Tibial artery (tissue), 4 donors: ENCODE data around the gene USP49.
"Not testable (repeated sequence)": the region's sequence is repeated elsewhere in the genome, so short reads cannot be mapped to it uniquely, and the experiment has no call there.

ENCODE experiments used
- DNase-seq, 2 donors: peaks; one replicate each; pipeline ENCODE4 v3.0.0-alpha.2; 2019
- H3K27ac ChIP-seq, 2 donors: fragments of 200-600 bp; sonication (generic) in 1 of 2; 1 replicate in 1 of 2; 2 replicates in 1 of 2; pipeline ENCODE4 v1.5.1; 2018 to 2019; ENCODE audit warnings: mild to moderate bottlenecking in 1 of 2
- H3K27me3 ChIP-seq, 2 donors: fragments of 200-600 bp; sonication (generic) in 1 of 2; one replicate each; pipeline versions ENCODE4 v1.5.1 to v1.6.0; 2016 to 2019
- H3K36me3 ChIP-seq, 3 donors: fragments of 200-600 bp; sonication (generic) in 2 of 3; one replicate each; pipeline ENCODE4 v1.5.1; 2016 to 2019; ENCODE audit warnings: mild to moderate bottlenecking in 2 of 3
- H3K4me1 ChIP-seq, 4 donors: fragments of 200-600 bp; sonication (generic) in 2 of 4; 1 replicate in 3 of 4; 2 replicates in 1 of 4; pipeline ENCODE4 v1.5.1; 2016 to 2019
- H3K4me3 ChIP-seq, 2 donors: fragments of 200-600 bp; sonication (generic) in 1 of 2; 1 replicate in 1 of 2; 2 replicates in 1 of 2; pipeline ENCODE4 v1.5.1; 2018 to 2019; ENCODE audit warnings: mild to moderate bottlenecking in 2 of 2
- H3K9me3 ChIP-seq, 3 donors: fragments of 200-600 bp; sonication (generic) in 1 of 3; one replicate each; pipeline ENCODE4 v1.5.1; 2016 to 2019
- intact Hi-C: fragments of 100-400 bp; cut with DNase I; formaldehyde crosslinking; loops from one replicate; pipeline ENCODE4 v1.15.0; 2023; ENCODE audit warnings: low total_unique reads
- TF ChIP-seq, protein P1 (sequence below), 2 experiments: fragments of 200-600 bp in 1 of 2; fragments of 450-650 bp in 1 of 2; IDR thresholded peaks; one replicate each; pipeline ENCODE4 v1.5.1; 2017 to 2019; ENCODE audit warnings: antibody characterized with exemption in 2 of 2, mild to moderate bottlenecking in 1 of 2, moderate library complexity in 1 of 2

Gene USP49

DNA sequence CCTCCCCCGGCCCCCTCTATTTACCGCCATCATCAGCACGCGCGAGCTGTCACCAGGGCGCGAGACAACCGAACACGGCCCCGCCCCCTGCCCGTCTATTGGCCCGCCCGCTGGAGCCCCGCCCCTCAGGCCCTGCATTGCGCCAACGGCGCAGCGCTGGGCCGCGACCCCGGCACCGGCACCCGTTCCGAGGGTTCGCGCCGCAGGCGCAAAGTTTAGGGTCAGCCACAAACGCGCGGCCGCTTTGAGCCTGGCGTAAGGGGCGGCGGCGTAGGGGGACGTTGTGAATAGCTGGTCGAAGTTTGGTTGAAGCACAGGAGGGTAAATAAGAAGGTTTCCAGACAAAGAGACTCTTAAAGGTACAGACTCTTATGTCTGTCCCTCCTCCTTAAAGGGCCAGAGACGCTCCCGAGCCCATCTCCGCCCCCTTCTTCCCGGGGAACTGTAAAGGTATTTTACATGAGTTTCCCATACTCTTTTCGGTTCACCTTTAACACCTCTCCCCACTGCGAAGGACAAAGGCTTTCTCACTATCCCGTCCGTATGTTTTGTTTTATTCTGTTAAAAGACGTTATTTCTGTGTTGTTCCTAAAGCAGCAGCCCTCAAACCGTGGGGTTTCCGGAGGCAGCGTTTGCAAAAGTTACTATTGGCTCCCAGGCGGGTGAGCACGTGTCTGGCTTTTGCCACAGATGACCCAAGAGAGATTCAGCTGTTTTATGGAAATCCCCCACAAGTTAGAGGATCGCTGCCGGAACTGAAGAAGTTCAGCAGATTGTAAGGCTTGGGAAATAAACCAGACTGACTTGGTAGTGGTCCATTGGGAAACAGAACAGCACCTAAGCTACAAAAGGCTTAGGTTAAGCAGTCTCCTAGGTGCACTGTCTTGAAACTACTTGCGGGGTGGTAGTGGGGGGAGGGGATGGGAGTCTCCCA lies at the start of gene USP49:
USP49 (minus strand) TSS at position 76 of the 934 bp plus-strand sequence. CDS start 88,392 bp downstream, outside the sequence.
- intact Hi-C loops = loop anchor here (5.0 kb wide), 1 partner anchor 103 kb away; no protein-coding TSS in a partner anchor

DNA sequence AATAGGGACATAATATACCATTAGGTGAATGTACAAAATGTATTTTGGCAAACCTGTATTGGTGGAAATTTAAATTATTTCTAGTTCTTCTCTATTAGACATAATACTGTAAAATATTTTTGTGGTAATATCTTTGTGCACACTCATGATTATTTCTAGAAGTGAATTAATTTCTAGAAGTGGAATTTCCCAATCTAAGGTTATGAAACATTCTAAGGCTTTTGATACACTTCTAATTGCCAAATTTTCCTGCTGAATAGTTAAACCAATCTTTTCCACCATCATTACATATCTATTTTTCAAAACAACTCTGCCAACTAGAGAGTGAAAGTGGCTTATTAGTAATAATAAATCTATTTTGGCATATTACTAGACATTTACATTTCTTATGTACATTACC lies 48.3 kb upstream of the USP49 start:
- H3K9me3 ChIP-seq = no peaks in the 10 kb centered on the region
- TF ChIP-seq, protein P1, sequence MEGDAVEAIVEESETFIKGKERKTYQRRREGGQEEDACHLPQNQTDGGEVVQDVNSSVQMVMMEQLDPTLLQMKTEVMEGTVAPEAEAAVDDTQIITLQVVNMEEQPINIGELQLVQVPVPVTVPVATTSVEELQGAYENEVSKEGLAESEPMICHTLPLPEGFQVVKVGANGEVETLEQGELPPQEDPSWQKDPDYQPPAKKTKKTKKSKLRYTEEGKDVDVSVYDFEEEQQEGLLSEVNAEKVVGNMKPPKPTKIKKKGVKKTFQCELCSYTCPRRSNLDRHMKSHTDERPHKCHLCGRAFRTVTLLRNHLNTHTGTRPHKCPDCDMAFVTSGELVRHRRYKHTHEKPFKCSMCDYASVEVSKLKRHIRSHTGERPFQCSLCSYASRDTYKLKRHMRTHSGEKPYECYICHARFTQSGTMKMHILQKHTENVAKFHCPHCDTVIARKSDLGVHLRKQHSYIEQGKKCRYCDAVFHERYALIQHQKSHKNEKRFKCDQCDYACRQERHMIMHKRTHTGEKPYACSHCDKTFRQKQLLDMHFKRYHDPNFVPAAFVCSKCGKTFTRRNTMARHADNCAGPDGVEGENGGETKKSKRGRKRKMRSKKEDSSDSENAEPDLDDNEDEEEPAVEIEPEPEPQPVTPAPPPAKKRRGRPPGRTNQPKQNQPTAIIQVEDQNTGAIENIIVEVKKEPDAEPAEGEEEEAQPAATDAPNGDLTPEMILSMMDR (IDR thresholded peaks at IDR 0.05) = no peak
- H3K4me1 ChIP-seq = peaks cover 0 to 40% (median 24%) of the 10 kb centered on the region in 4 donors
- H3K36me3 ChIP-seq = no peaks in the 10 kb centered on the region
- intact Hi-C loops = no loop called here
- DNase-seq = no peak
- H3K4me3 ChIP-seq = no peak overlapping the region
- H3K27me3 ChIP-seq = no peaks in the 10 kb centered on the region
- no peak overlapping the region for H3K27ac ChIP-seq

More for the DNA sequence above, at the start of gene USP49:
- peak within 1 kb of the TSS; percentile 70 to 87 for H3K4me3 ChIP-seq
- no peaks in the 10 kb centered on the region for H3K27me3 ChIP-seq
- peak; percentile 88 to 92 for DNase-seq
- no peaks in the 10 kb centered on the region for H3K9me3 ChIP-seq
- peaks cover 0 to 22% (median 8%) of the 10 kb centered on the region in 4 donors for H3K4me1 ChIP-seq
- TF ChIP-seq, protein P1 (IDR thresholded peaks at IDR 0.05) = no peak
- peak within 1 kb of the TSS; percentile 75 for H3K27ac ChIP-seq
- H3K36me3 ChIP-seq = peaks cover 0 to 7% (median 0%) of the 10 kb centered on the region in 3 donors

DNA sequence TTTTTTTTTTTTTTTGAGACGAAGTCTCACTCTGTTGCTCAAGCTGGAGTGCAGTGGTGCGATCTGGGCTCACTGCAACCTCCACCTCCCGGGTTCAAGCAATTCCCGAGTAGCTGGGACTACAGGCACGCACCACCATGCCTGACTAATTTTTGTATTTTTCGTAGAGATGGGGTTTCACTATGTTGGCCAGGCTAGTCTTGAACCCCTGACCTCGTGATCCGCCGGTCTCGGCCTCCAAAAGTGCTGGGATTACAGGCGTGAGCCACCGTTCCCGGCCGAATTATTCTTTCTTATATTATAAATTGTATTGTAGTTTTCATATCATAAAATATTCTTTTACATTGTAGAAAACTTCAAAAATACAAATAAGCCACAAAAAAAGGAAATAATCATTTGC lies 47.7 kb upstream of the USP49 start:
- DNase-seq, H3K9me3 ChIP-seq, H3K27ac ChIP-seq, H3K36me3 ChIP-seq, intact Hi-C loops, H3K4me3 ChIP-seq, H3K27me3 ChIP-seq: not testable (repeated sequence)
- H3K4me1 ChIP-seq = peaks cover 0 to 42% (median 24%) of the 10 kb centered on the region in 4 donors

DNA sequence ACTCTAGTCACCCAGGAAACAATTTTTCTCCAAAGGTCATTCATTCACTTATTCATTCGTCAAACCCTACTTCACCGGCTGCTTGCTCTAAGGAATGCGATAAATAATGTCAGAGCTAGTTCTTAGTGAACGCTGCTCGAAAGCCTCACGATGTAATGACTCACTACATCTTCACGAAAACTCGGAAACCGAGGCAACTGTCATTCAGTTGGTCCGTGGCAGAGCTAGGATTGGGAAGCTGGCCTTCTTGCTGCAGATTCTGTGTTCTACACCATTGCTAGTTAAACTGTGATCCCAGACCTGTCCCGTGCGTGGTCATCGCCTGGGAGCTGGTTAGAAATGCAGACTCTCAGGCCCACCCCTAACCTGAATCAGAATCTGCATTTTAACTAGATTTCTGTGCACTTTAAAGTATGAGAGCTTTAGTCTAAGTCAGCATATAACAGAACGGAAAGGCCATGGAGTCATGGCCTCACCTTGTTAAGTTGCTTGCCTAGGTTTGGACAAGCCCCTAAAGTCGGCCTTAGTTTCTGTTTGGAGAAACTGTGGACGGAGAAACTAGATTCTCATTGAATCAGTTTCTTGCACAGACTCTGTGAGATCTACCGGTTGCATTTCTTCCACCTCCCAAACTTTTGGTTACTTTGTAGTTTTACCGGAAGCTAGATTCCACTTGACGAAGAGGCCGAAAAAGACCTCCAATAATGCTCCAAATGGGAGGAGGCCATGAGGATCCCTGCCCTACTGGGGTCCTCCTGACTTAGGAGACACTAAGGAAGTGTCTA lies 47.1 kb upstream of the USP49 start:
- Histone ChIP-seq H3K4me1 (peaks cover 0 to 45% (median 24%) of the 10 kb centered on the region in 4 donors), H3K27ac (peak overlapping the region; percentile 58 to 60), H3K27me3 (no peaks in the 10 kb centered on the region), H3K36me3 (peaks cover 0 to 7% (median 0%) of the 10 kb centered on the region in 3 donors), H3K9me3 (no peaks in the 10 kb centered on the region), H3K4me3 (peak overlapping the region; percentile 77 to 78)
- intact Hi-C loops = no loop called here
- TF ChIP-seq, protein P1 (IDR thresholded peaks at IDR 0.05) = no peak
- no peak for DNase-seq

DNA sequence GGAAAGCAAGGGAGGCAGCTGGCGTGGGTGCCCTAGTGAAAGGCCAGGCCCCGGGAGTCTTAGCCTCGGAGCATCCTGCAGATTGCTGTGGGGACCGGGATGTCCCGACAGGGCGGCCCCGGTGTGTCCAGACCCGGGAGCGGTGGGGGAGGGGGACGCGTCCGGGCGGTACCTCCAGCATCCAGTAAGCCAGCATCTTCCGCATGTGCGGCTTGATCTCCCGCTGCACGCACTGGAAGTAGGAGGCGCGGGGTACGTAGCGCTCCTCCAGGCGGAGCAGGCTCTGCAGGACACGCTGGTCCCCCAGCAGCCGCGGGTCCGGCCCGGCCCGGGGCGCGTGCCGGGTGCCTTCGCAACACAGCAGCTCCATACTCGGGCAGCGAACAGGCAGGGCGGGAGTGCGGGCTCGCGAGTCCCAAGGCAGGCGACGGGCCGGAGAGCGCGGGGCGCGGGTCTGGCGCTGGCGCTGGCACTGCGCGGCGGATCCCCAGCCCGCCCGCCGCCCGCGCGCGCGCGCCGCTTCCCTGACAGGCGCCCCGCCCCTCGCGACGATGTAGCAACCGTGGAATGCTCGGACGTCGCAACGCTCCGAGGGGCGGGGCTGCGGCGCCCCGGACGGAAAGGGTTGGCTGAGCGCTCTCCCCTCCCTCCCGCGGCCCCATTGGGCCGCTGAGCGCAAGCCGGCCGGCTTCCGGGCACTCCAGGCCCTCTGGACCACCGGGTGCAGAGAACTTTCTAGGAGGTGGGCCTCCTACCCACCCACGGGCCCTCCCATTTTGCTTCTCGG lies 46.3 kb upstream of the USP49 start, which contains the start of gene CCND3:
CCND3 (minus strand) TSS at position 529 of the 787 bp plus-strand sequence; CDS start at position 370, 159 bp downstream.
- H3K27ac ChIP-seq = peak within 1 kb of the TSS; percentile 60 to 76
- intact Hi-C loops = loop anchor here (2.0 kb wide), 1 partner anchor 103 kb away; no protein-coding TSS in a partner anchor
- H3K27me3 ChIP-seq = no peaks in the 10 kb centered on the region
- peak; percentile 90 to 92 for DNase-seq
- peaks cover 0 to 53% (median 24%) of the 10 kb centered on the region in 4 donors for H3K4me1 ChIP-seq
- peak within 1 kb of the TSS; percentile 77 to 78 for H3K4me3 ChIP-seq
- H3K9me3 ChIP-seq = no peaks in the 10 kb centered on the region
- peaks cover 0 to 15% (median 0%) of the 10 kb centered on the region in 3 donors for H3K36me3 ChIP-seq
- TF ChIP-seq, protein P1 (IDR thresholded peaks at IDR 0.05) = no peak
